HG03064 (cell line): Measurements from ENCODE around the gene SREK1IP1.

ENCODE experiments used
- ATAC-seq: cut with Tn5 transposase; IDR thresholded peaks from one replicate; pipeline ENCODE4 v1.9.1; 2021; ENCODE audit warnings: low read depth; ENCODE audit not compliant: unreplicated experiment

Gene SREK1IP1

GRCh38 chr5:64688965-64689364 lies 79.5 kb downstream of the SREK1IP1 start:
- ATAC-seq: no peak

GRCh38 chr5:64688391-64688790 lies 80.1 kb downstream of the SREK1IP1 start:
- no peak for ATAC-seq

- ATAC-seq: no peak
These were observed 82.6 kb downstream of the SREK1IP1 start for GRCh38 chr5:64685866-64686265.

DNA sequence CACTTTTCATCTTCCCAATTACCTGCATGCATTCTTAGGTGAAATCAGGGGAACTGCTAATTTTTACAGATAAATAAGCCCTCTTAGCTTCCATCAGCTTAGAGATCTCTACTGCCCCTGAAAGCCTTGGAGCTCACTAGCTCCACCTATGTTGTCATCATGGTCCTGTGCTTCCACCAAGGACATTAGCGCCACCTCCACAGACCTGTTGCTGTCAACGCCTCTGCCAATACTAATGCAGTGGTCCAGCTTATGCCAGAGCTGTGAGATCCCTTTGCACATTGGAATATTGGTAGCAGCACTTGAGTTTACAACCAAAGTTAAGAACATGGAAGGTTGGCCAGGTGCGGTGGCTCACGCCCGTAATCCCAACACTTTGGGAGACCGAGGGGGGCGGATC lies 85.9 kb downstream of the SREK1IP1 start:
- ATAC-seq: no peak

GRCh38 chr5:64680289-64680688 lies 88.2 kb downstream of the SREK1IP1 start:
- no peak for ATAC-seq

DNA sequence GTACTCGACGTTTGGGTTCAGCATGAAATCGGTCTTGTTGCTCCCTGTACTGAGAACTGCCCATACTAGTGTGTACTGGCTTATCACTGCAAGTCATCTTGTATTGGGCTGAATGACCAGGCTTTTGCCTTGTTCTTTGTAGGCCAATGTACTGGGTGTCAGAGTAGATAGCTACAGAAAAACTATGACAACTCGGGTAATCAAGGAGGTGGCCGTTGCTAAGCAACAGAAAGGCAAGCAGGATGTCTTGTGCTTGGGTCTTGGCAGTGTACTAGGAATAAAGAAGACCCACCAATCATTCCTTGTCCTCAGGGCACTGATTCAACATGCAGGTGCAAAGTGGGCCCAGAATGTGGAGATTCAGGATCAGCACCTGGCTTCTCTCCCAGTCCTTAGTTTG lies 90.1 kb downstream of the SREK1IP1 start:
- ATAC-seq: no peak

- ATAC-seq: no peak
These were observed 96.8 kb downstream of the SREK1IP1 start for GRCh38 chr5:64671678-64672077.

GRCh38 chr5:64670277-64670676 lies 98.2 kb downstream of the SREK1IP1 start:
- ATAC-seq: no peak
